Endothelial cell of umbilical vein (primary cell): ENCODE measurements around the gene CPHXL. TPM values are rescaled to one million over a fixed set of nuclear protein-coding genes. Genes with fewer than 3 reads are reported as not detected.

ENCODE experiments used
- BruUV-seq: library from RNA; stranded (reverse); fragments of 400-500 nt; replicated peaks from 2 replicates; lab custom pipeline; 2021; lab: Mats Ljungman, UMichigan
- CTCF ChIA-PET: fragments of 300-600, 350-600 bp; sonication (Branson Sonifier 250); formaldehyde crosslinking; loops from one replicate; lab custom pipeline; 2021; ENCODE audit warnings: antibody characterized with exemption, inconsistent platforms; lab: Charles Lee
- POLR2A ChIA-PET: fragments of 300-600, 350-600 bp; sonication (Branson Sonifier 250); formaldehyde crosslinking; loops from one replicate; lab custom pipeline; 2021; ENCODE audit warnings: antibody characterized with exemption, inconsistent platforms; lab: Charles Lee
- DNase-seq: peaks from one replicate; pipeline ENCODE4 v3.0.0-alpha.2; 2011; ENCODE audit warnings: low read depth, low spot score
- FAIRE-seq: peaks from 2 replicates; lab custom pipeline; 2011; peaks lifted over from hg19 to GRCh38; lab: Jason Lieb, UNC
- H2AFZ ChIP-seq: 2 replicates; pipeline ENCODE4 v1.6.0; 2012; ENCODE audit warnings: low read depth, low read length, control low read depth, inconsistent platforms
- H3K27ac ChIP-seq: 2 replicates; pipeline ENCODE4 v1.5.1; 2011; ENCODE audit warnings: low read depth, mild to moderate bottlenecking, control low read depth, low read length, moderate library complexity; ENCODE audit not compliant: insufficient read depth
- H3K27me3 ChIP-seq, 2 experiments: 2 replicates each; pipeline versions ENCODE4 v1.6.0 to v1.6.1; 2011; ENCODE audit warnings: low read length in 2 of 2, mixed read lengths in 1 of 2; ENCODE audit not compliant: control insufficient read depth in 2 of 2, insufficient read depth in 2 of 2
- H3K36me3 ChIP-seq, 2 experiments: 2 replicates in 1 of 2; 3 replicates in 1 of 2; pipeline ENCODE4 v1.5.1; 2011; ENCODE audit warnings: low read length in 2 of 2, mild to moderate bottlenecking in 1 of 2, moderate library complexity in 1 of 2; ENCODE audit not compliant: control insufficient read depth in 2 of 2, insufficient read depth in 2 of 2; ENCODE audit errors: extremely low read depth in 1 of 2
- H3K4me1 ChIP-seq: 3 replicates; pipeline ENCODE4 v1.5.1; 2011; ENCODE audit warnings: mild to moderate bottlenecking, low read length; ENCODE audit not compliant: control insufficient read depth, insufficient read depth; ENCODE audit errors: extremely low read depth
- H3K4me2 ChIP-seq: 2 replicates; pipeline ENCODE4 v1.6.1; 2011; ENCODE audit warnings: low read length, control low read depth, mixed read lengths; ENCODE audit not compliant: insufficient read depth
- H3K4me3 ChIP-seq, 3 experiments: fragments of 200-600 bp in 1 of 3; sonication (generic), shearing (Covaris generic) in 1 of 3; replicated peaks in 1 of 3; 2 replicates each; pipeline ENCODE4 v1.5.1; 2011 to 2016; ENCODE audit warnings: control low read depth in 3 of 3, low read length in 3 of 3, mild to moderate bottlenecking in 2 of 3, inconsistent platforms in 1 of 3, low read depth in 1 of 3, moderate library complexity in 1 of 3; ENCODE audit not compliant: insufficient read depth in 1 of 3
- H3K79me2 ChIP-seq: 2 replicates; pipeline ENCODE4 v1.6.0; 2012; ENCODE audit warnings: low read length, inconsistent platforms; ENCODE audit not compliant: control insufficient read depth, insufficient read depth
- H3K9ac ChIP-seq: replicated peaks from 2 replicates; pipeline ENCODE3; 2011; ENCODE audit warnings: low read length, control low read depth; ENCODE audit not compliant: insufficient read depth; ENCODE audit errors: extremely low read depth
- H3K9me1 ChIP-seq: replicated peaks from 3 replicates; pipeline ENCODE4 v1.6.0; 2011; ENCODE audit warnings: mild to moderate bottlenecking, low read length; ENCODE audit not compliant: control insufficient read depth, insufficient read depth; ENCODE audit errors: extremely low read depth
- H3K9me3 ChIP-seq: replicated peaks from 2 replicates; pipeline ENCODE4 v1.5.1; 2012; ENCODE audit warnings: low read length, inconsistent platforms; ENCODE audit not compliant: control insufficient read depth, insufficient read depth
- H4K20me1 ChIP-seq: replicated peaks from 2 replicates; pipeline ENCODE3; 2011; ENCODE audit warnings: mild to moderate bottlenecking, low read length; ENCODE audit not compliant: control insufficient read depth, insufficient read depth; ENCODE audit errors: extremely low read depth
- CTCF ChIP-seq, 2 donors: IDR thresholded peaks; 1 replicate in 1 of 2; 2 replicates in 1 of 2; pipeline ENCODE4 v1.5.1; 2011; ENCODE audit warnings: low read length in 2 of 2, mild to moderate bottlenecking in 2 of 2, moderate library complexity in 2 of 2, control low read depth in 1 of 2, inconsistent platforms in 1 of 2, low read depth in 1 of 2; ENCODE audit not compliant: insufficient read depth in 1 of 2; ENCODE audit errors: extremely low read depth in 1 of 2
- EZH2 ChIP-seq: IDR thresholded peaks from 2 replicates; pipeline ENCODE4 v1.6.1; 2012; ENCODE audit warnings: borderline replicate concordance, low read depth, mild to moderate bottlenecking, moderate library complexity, low read length, inconsistent platforms; ENCODE audit not compliant: severe bottlenecking
- FOS ChIP-seq: IDR thresholded peaks from 2 replicates; pipeline ENCODE4 v1.6.1; 2011; ENCODE audit warnings: mild to moderate bottlenecking, low read length, moderate library complexity, borderline replicate concordance; ENCODE audit not compliant: insufficient read depth
- GATA2 ChIP-seq: IDR thresholded peaks from 2 replicates; pipeline ENCODE4 v1.7.0; 2011; ENCODE audit warnings: low read depth, mild to moderate bottlenecking, moderate library complexity, mixed read lengths, low read length; ENCODE audit not compliant: insufficient read length, insufficient read depth
- JUN ChIP-seq: IDR thresholded peaks from 2 replicates; pipeline ENCODE4 v1.6.1; 2011; ENCODE audit warnings: borderline replicate concordance, low read depth; ENCODE audit not compliant: insufficient read length, insufficient read depth
- MAX ChIP-seq: IDR thresholded peaks from 2 replicates; pipeline ENCODE4 v1.6.1; 2011; ENCODE audit not compliant: insufficient read depth, insufficient read length
- POLR2A ChIP-seq: IDR thresholded peaks from 2 replicates; pipeline ENCODE4 v1.6.1; 2012; ENCODE audit warnings: low read depth, mild to moderate bottlenecking, control low read depth, low read length
- dilution Hi-C: fragments of 300-500 bp; cut with MboI; formaldehyde crosslinking; loops from one replicate; pipeline ENCODE4 v1.15.0; 2019; ENCODE audit warnings: low sequenced_read_pairs; ENCODE audit not compliant: extremely low pct_ligation_motif_present
- intact Hi-C: fragments of 100-400 bp; cut with micrococcal nuclease; formaldehyde crosslinking; loops from one replicate; pipeline ENCODE4 v1.10.0; 2022
- polyA plus RNA-seq, 4 experiments: library from polyadenylated mRNA; depleted of rRNA in 3 of 4; stranded (reverse) in 3 of 4; unstranded in 1 of 4; fragments of >200 nt; gene quantifications; 2 replicates each; pipeline versions ENCODE4 v1.2.1 to v1.2.3, GENCODE V29; 2011 to 2012; ENCODE audit warnings: missing spikeins in 1 of 4
- total RNA-seq: library from RNA; stranded (reverse); gene quantifications from 2 replicates; pipeline ENCODE4 v1.2.3, GENCODE V29; 2021

CPHXL gene
- total and polyA plus RNA-seq, 2 donors (not counting 3 experiments of a cell fraction or from before 2014, with no cell fraction given), result not detected

GRCh38 chr16:75745823-75746222, 19.5 kb upstream of the CPHXL start:
- TF ChIP-seq POLR2A, result no peak
- TF ChIP-seq FOS, result no peak
- no peak for TF ChIP-seq GATA2
- TF ChIP-seq MAX, result no peak
- no peak for TF ChIP-seq EZH2
- no peak for TF ChIP-seq JUN
- TF ChIP-seq CTCF (IDR thresholded peaks at IDR 0.05; ENCODE audit: extremely low read depth in 1 of 2, insufficient read depth in 1 of 2, low read depth in 1 of 2, low read length in 2 of 2), result no peak
- Histone ChIP-seq H3K9ac (no peak overlapping the region), H4K20me1 (no peaks in the 10 kb centered on the region), H3K36me3 (no peaks in the 10 kb centered on the region), H3K79me2 (no peaks in the 10 kb centered on the region), H3K27ac (no peak overlapping the region), H3K27me3 (no peaks in the 10 kb centered on the region), H3K4me2 (no peak overlapping the region), H3K4me1 (no peaks in the 10 kb centered on the region), H3K9me1 (no peaks in the 10 kb centered on the region), H3K9me3 (no peaks in the 10 kb centered on the region), H3K4me3 (no peak overlapping the region), H2AFZ (no peak overlapping the region)
- DNase-seq, result no peak
- dilution Hi-C loops, result no loop called here
- no TSS peak for BruUV-seq
- POLR2A ChIA-PET, result no interaction called here
- CTCF ChIA-PET, result no interaction called here
- intact Hi-C loops, result no loop called here
- no peak for FAIRE-seq
